ENCODE results near the gene PAQR5. TPM values are rescaled to one million over a fixed set of nuclear protein-coding genes. Genes with fewer than 3 reads are reported as not detected.
A peak's percentile ranks its signal among the peaks of the same experiment; 100 is the strongest.

The PAQR5 gene
- total and polyA plus RNA-seq, 9 of the 15 experiments (the other 6 are each of a cell fraction or from before 2014, with no cell fraction given) = 0.04 to 0.08 TPM; not detected in 7

DNA sequence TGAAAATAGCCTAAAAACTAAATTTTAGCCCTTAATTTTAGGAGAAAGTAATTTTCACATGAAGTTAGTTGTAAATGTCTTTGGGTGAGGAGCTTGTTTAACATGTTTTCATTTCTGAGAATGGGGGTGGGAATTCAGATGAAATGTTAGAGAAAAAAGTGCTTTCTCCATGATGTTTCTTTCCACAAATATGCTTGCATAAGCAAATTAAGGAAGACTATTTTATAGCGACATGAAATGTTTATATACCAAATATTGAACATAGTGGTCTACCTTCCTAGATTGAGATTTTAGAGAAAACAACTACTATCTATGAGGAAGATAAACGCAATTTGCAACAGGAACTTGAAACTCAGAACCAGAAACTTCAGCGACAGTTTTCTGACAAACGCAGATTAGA lies 140.9 kb downstream of the PAQR5 start:
- POLR2A ChIA-PET = interaction anchor here (0.9 to 4.2 kb wide), 4 partner anchors 12 to 17 kb away, joined by 4 to 37 read pairs (median 14); partner anchors contain the start of gene RPLP1
- no peak overlapping the region for H2AFZ ChIP-seq (ENCODE audit: low read depth, low read length)
- no peaks in the 10 kb centered on the region for H3K79me2 ChIP-seq (ENCODE audit: control insufficient read depth, insufficient read depth, low read length)
- DNase-seq (ENCODE audit: extremely low read depth in 1 of 4, low spot score in 3 of 4) (no peak), ATAC-seq (no peak), FAIRE-seq (no peak)
- WGBS (ENCODE audit: insufficient coverage, low coverage, missing lambda C conversion rate) = 90% methylated on average over 4 of the region's 4 CpGs
- no peak overlapping the region for H3K9ac ChIP-seq (ENCODE audit: insufficient read depth in 1 of 2, low read depth in 2 of 2, low read length in 2 of 2)
- H3K27ac ChIP-seq (ENCODE audit: extremely low read depth, low read depth, low read length) = no peak overlapping the region
- TF ChIP-seq C11orf30 (IDR thresholded peaks at IDR 0.05; ENCODE audit: low read depth) (peak; percentile 62), KAT8 (IDR thresholded peaks at IDR 0.05; ENCODE audit: low read depth) (no peak), HDAC3 (IDR thresholded peaks at IDR 0.05; ENCODE audit: borderline replicate concordance, partially characterized antibody) (no peak), MAFK (IDR thresholded peaks at IDR 0.05; ENCODE audit: low read length) (peak; percentile 78), LEF1 (IDR thresholded peaks at IDR 0.05) (no peak), MAFG (tag; conservative IDR thresholded peaks at IDR 0.05) (peak; percentile 47), ZNF316 (IDR thresholded peaks at IDR 0.05) (peak; percentile 81), ZNF133 (CRISPR knock-in tag; IDR thresholded peaks at IDR 0.05) (no peak), MAFF (IDR thresholded peaks at IDR 0.05; ENCODE audit: low read length) (peak; percentile 83)
- TF ChIP-seq, protein P1, sequence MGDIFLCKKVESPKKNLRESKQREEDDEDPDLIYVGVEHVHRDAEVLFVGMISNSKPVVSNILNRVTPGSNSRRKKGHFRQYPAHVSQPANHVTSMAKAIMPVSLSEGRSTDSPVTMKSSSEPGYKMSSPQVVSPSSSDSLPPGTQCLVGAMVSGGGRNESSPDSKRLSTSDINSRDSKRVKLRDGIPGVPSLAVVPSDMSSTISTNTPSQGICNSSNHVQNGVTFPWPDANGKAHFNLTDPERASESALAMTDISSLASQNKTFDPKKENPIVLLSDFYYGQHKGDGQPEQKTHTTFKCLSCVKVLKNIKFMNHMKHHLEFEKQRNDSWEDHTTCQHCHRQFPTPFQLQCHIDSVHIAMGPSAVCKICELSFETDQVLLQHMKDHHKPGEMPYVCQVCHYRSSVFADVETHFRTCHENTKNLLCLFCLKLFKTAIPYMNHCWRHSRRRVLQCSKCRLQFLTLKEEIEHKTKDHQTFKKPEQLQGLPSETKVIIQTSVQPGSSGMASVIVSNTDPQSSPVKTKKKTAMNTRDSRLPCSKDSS (IDR thresholded peaks at IDR 0.05; ENCODE audit: low read depth, partially characterized antibody) = no peak
- TF ChIP-seq, protein P2, sequence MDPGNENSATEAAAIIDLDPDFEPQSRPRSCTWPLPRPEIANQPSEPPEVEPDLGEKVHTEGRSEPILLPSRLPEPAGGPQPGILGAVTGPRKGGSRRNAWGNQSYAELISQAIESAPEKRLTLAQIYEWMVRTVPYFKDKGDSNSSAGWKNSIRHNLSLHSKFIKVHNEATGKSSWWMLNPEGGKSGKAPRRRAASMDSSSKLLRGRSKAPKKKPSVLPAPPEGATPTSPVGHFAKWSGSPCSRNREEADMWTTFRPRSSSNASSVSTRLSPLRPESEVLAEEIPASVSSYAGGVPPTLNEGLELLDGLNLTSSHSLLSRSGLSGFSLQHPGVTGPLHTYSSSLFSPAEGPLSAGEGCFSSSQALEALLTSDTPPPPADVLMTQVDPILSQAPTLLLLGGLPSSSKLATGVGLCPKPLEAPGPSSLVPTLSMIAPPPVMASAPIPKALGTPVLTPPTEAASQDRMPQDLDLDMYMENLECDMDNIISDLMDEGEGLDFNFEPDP (CRISPR knock-in tag; IDR thresholded peaks at IDR 0.05) = no peak
- TF ChIP-seq, protein P3, sequence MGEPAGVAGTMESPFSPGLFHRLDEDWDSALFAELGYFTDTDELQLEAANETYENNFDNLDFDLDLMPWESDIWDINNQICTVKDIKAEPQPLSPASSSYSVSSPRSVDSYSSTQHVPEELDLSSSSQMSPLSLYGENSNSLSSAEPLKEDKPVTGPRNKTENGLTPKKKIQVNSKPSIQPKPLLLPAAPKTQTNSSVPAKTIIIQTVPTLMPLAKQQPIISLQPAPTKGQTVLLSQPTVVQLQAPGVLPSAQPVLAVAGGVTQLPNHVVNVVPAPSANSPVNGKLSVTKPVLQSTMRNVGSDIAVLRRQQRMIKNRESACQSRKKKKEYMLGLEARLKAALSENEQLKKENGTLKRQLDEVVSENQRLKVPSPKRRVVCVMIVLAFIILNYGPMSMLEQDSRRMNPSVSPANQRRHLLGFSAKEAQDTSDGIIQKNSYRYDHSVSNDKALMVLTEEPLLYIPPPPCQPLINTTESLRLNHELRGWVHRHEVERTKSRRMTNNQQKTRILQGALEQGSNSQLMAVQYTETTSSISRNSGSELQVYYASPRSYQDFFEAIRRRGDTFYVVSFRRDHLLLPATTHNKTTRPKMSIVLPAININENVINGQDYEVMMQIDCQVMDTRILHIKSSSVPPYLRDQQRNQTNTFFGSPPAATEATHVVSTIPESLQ (CRISPR knock-in tag; IDR thresholded peaks at IDR 0.05) = no peak
- no TSS peak for BruUV-seq (replicated peaks)
- in situ Hi-C loops (cut with MboI) (no loop called here), intact Hi-C loops (cut with micrococcal nuclease) (no loop called here)
- H3K9me1 ChIP-seq (ENCODE audit: control insufficient read depth, insufficient read depth, low read length) = no peaks in the 10 kb centered on the region
- H3K9me3 ChIP-seq (replicated peaks; ENCODE audit: control insufficient read depth, insufficient read depth, low read depth, low read length) = no peaks in the 10 kb centered on the region
- no peak overlapping the region for H3K4me2 ChIP-seq (ENCODE audit: insufficient read depth, low read length)
- no peaks in the 10 kb centered on the region for H3K4me1 ChIP-seq (replicated peaks in 1 of 2; ENCODE audit: control insufficient read depth in 2 of 2, insufficient read depth in 2 of 2, low read length in 2 of 2)
- H3K4me3 ChIP-seq = no peak overlapping the region
- no peaks in the 10 kb centered on the region for H3K27me3 ChIP-seq (ENCODE audit: control insufficient read depth in 2 of 2, insufficient read depth in 2 of 2, low read length in 2 of 2)
- no peaks in the 10 kb centered on the region for H4K20me1 ChIP-seq (replicated peaks; ENCODE audit: control insufficient read depth, insufficient read depth, low read length)
- H3K36me3 ChIP-seq (ENCODE audit: control insufficient read depth, insufficient read depth, low read length) = peaks cover 95% of the 10 kb centered on the region
- CTCF ChIA-PET (ENCODE audit: low intra/inter-chr PET ratio) = no interaction called here
